ENCODE results near the gene TULP4.

The TULP4 gene

DNA sequence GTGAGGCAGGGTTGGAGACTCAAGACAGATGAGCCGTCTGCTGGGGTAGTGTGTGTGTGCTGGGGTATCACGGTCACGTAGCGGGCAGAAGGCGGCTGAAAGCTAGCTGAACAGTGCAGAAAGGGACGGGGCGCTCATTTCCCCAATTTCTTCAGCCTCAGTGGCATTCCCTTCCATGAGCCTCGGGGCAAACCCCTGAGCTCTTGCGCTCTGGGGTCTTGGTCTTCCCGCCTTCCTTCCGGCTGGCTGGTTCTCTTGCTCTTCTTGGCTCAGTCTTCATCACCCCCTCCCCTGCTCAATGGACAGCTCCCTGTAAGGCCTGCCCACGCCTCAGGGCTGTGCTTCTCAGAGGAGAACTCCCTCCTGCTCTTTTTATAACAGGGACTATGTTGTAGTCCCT lies 232.2 kb downstream of the TULP4 start:
- H4K12ac ChIP-seq (ENCODE audit: low read depth, low read length): no peak overlapping the region
- H2BK12ac ChIP-seq (ENCODE audit: low read length): no peak overlapping the region
- no peak overlapping the region for H2BK5ac ChIP-seq (ENCODE audit: low read depth, low read length, poor library complexity)
- H3K4me2 ChIP-seq (ENCODE audit: low read length): no peak overlapping the region
- no peak overlapping the region for H4K8ac ChIP-seq (ENCODE audit: low read depth, low read length)
- no peak overlapping the region for H3K18ac ChIP-seq (ENCODE audit: low read length)
- H3K79me2 ChIP-seq (ENCODE audit: control insufficient read depth, insufficient read depth, low read length, poor library complexity): no peaks in the 10 kb centered on the region
- H4K91ac ChIP-seq (ENCODE audit: low read depth, low read length): no peak overlapping the region
- H3K23ac ChIP-seq (ENCODE audit: low read length): no peak overlapping the region
- H2BK120ac ChIP-seq (ENCODE audit: insufficient read depth, low read length, poor library complexity): no peak overlapping the region
- no CpG with 5 or more reads among the region's 12 CpGs for WGBS (ENCODE audit: extremely low coverage, insufficient coverage, insufficient read length)
- H3K4me1 ChIP-seq (ENCODE audit: control insufficient read depth in 1 of 2, insufficient read depth in 2 of 2, low read length in 2 of 2): no peaks in the 10 kb centered on the region
- H2AFZ ChIP-seq (ENCODE audit: insufficient read depth, low read length, poor library complexity): no peak overlapping the region
- no peaks in the 10 kb centered on the region for H3K27me3 ChIP-seq (ENCODE audit: insufficient read depth, low read length)
- no peak overlapping the region for H2AK5ac ChIP-seq (ENCODE audit: low read length)
- H3K14ac ChIP-seq (ENCODE audit: low read length): no peak overlapping the region
- H3K36me3 ChIP-seq (ENCODE audit: control insufficient read depth in 1 of 2, insufficient read depth in 2 of 2, low read length in 2 of 2): no peaks in the 10 kb centered on the region
- no peak overlapping the region for H3K9ac ChIP-seq (ENCODE audit: low read length)
- peaks cover 2% of the 10 kb centered on the region for H3K9me3 ChIP-seq (ENCODE audit: insufficient read depth, low read depth, low read length)
- H3K27ac ChIP-seq (ENCODE audit: low read depth, low read length): no peak overlapping the region
- no peak for DNase-seq
- no peaks in the 10 kb centered on the region for H3K79me1 ChIP-seq (ENCODE audit: low read length)
- H3K4ac ChIP-seq (ENCODE audit: low read depth, low read length): no peak overlapping the region
- H3K4me3 ChIP-seq (ENCODE audit: low read depth, low read length): no peak overlapping the region

- Histone ChIP-seq H4K8ac (ENCODE audit: low read depth, low read length) (no peak overlapping the region), H3K27ac (ENCODE audit: low read depth, low read length) (no peak overlapping the region), H3K4me2 (ENCODE audit: low read length) (no peak overlapping the region), H4K12ac (ENCODE audit: low read depth, low read length) (no peak overlapping the region), H2AK5ac (ENCODE audit: low read length) (no peak overlapping the region), H2BK120ac (ENCODE audit: insufficient read depth, low read length, poor library complexity) (no peak overlapping the region), H3K9ac (ENCODE audit: low read length) (no peak overlapping the region), H3K4me3 (ENCODE audit: low read depth, low read length) (no peak overlapping the region), H2BK5ac (ENCODE audit: low read depth, low read length, poor library complexity) (no peak overlapping the region), H3K79me1 (ENCODE audit: low read length) (no peaks in the 10 kb centered on the region), H3K4me1 (ENCODE audit: control insufficient read depth in 1 of 2, insufficient read depth in 2 of 2, low read length in 2 of 2) (no peaks in the 10 kb centered on the region), H3K79me2 (ENCODE audit: control insufficient read depth, insufficient read depth, low read length, poor library complexity) (no peaks in the 10 kb centered on the region), H3K27me3 (ENCODE audit: insufficient read depth, low read length) (no peaks in the 10 kb centered on the region), H4K91ac (ENCODE audit: low read depth, low read length) (no peak overlapping the region), H3K18ac (ENCODE audit: low read length) (no peak overlapping the region), H3K36me3 (ENCODE audit: control insufficient read depth in 1 of 2, insufficient read depth in 2 of 2, low read length in 2 of 2) (no peaks in the 10 kb centered on the region), H2BK12ac (ENCODE audit: low read length) (no peak overlapping the region), H3K4ac (ENCODE audit: low read depth, low read length) (no peak overlapping the region), H2AFZ (ENCODE audit: insufficient read depth, low read length, poor library complexity) (no peak overlapping the region), H3K9me3 (ENCODE audit: insufficient read depth, low read depth, low read length) (peaks cover 2% of the 10 kb centered on the region), H3K23ac (ENCODE audit: low read length) (no peak overlapping the region), H3K14ac (ENCODE audit: low read length) (no peak overlapping the region)
- no peak for DNase-seq
- WGBS (ENCODE audit: extremely low coverage, insufficient coverage, insufficient read length): no CpG with 5 or more reads among the region's 30 CpGs
Measured at GRCh38 chr6:158545043-158545966, 233.0 kb downstream of the TULP4 start.

- no peaks in the 10 kb centered on the region for H3K36me3 ChIP-seq (ENCODE audit: control insufficient read depth in 1 of 2, insufficient read depth in 2 of 2, low read length in 2 of 2)
- no CpG with 5 or more reads among the region's 9 CpGs for WGBS (ENCODE audit: extremely low coverage, insufficient coverage, insufficient read length)
- H3K27ac ChIP-seq (ENCODE audit: low read depth, low read length): no peak overlapping the region
- H3K27me3 ChIP-seq (ENCODE audit: insufficient read depth, low read length): no peaks in the 10 kb centered on the region
- H3K9ac ChIP-seq (ENCODE audit: low read length): peak overlapping the region; percentile 23
- no peaks in the 10 kb centered on the region for H3K79me2 ChIP-seq (ENCODE audit: control insufficient read depth, insufficient read depth, low read length, poor library complexity)
- H2AFZ ChIP-seq (ENCODE audit: insufficient read depth, low read length, poor library complexity): no peak overlapping the region
- H2BK12ac ChIP-seq (ENCODE audit: low read length): no peak overlapping the region
- no peak overlapping the region for H3K4ac ChIP-seq (ENCODE audit: low read depth, low read length)
- DNase-seq: no peak
- H3K14ac ChIP-seq (ENCODE audit: low read length): no peak overlapping the region
- H3K79me1 ChIP-seq (ENCODE audit: low read length): no peaks in the 10 kb centered on the region
- no peak overlapping the region for H2BK120ac ChIP-seq (ENCODE audit: insufficient read depth, low read length, poor library complexity)
- no peak overlapping the region for H4K8ac ChIP-seq (ENCODE audit: low read depth, low read length)
- H3K23ac ChIP-seq (ENCODE audit: low read length): peak overlapping the region; percentile 56
- no peak overlapping the region for H3K4me2 ChIP-seq (ENCODE audit: low read length)
- no peak overlapping the region for H4K91ac ChIP-seq (ENCODE audit: low read depth, low read length)
- no peak overlapping the region for H3K18ac ChIP-seq (ENCODE audit: low read length)
- H3K4me3 ChIP-seq (ENCODE audit: low read depth, low read length): no peak overlapping the region
- no peak overlapping the region for H2AK5ac ChIP-seq (ENCODE audit: low read length)
- H3K9me3 ChIP-seq (ENCODE audit: insufficient read depth, low read depth, low read length): peaks cover 2% of the 10 kb centered on the region
- no peaks in the 10 kb centered on the region for H3K4me1 ChIP-seq (ENCODE audit: control insufficient read depth in 1 of 2, insufficient read depth in 2 of 2, low read length in 2 of 2)
- H2BK5ac ChIP-seq (ENCODE audit: low read depth, low read length, poor library complexity): no peak overlapping the region
- H4K12ac ChIP-seq (ENCODE audit: low read depth, low read length): no peak overlapping the region
Measured at GRCh38 chr6:158548418-158549161, 236.3 kb downstream of the TULP4 start.

DNA sequence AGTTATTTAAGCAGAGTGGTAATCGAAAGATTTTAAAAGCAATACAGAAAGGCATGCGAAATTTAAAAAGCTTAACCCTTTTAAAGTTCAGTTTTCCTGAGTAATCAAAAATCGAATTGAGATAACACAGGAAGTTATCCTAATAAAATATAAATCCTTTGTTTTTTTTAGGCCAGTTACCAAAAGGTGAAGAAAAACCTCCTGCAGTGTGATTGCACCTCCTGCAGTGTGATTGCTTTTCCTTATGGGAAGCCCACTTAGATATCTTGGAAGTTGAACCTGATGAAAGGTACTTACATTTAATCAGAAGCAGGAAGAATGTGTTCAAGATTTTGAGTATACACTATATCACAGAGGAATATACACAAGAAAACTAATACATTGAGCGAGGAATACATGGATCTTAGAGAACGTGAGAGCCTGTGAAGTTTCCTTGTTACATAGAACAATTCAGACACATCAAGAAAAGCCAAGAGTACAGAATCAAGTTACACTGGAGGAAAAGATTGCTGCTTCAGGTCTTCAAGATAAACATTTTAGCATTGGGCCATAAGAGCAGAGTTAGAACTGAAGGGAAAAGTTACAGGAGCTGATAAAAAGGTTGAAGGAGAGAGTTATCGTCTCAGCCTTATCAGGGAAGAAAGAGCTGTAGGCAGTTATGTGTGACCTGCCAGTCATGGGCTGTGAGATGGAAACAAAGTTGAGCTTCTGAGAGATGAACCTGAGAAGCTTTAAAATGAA lies 240.0 kb downstream of the TULP4 start:
- WGBS (ENCODE audit: extremely low coverage, insufficient coverage, insufficient read length): no CpG with 5 or more reads among the region's 6 CpGs
- Histone ChIP-seq H3K14ac (ENCODE audit: low read length) (no peak overlapping the region), H4K12ac (ENCODE audit: low read depth, low read length) (no peak overlapping the region), H3K18ac (ENCODE audit: low read length) (no peak overlapping the region), H3K36me3 (ENCODE audit: control insufficient read depth in 1 of 2, insufficient read depth in 2 of 2, low read length in 2 of 2) (no peaks in the 10 kb centered on the region), H3K4me2 (ENCODE audit: low read length) (no peak overlapping the region), H3K27me3 (ENCODE audit: insufficient read depth, low read length) (no peaks in the 10 kb centered on the region), H3K9me3 (ENCODE audit: insufficient read depth, low read depth, low read length) (peaks cover 2% of the 10 kb centered on the region), H3K4me3 (ENCODE audit: low read depth, low read length) (no peak overlapping the region), H3K9ac (ENCODE audit: low read length) (no peak overlapping the region), H2AK5ac (ENCODE audit: low read length) (no peak overlapping the region), H3K79me1 (ENCODE audit: low read length) (no peaks in the 10 kb centered on the region), H3K27ac (ENCODE audit: low read depth, low read length) (no peak overlapping the region), H2BK5ac (ENCODE audit: low read depth, low read length, poor library complexity) (no peak overlapping the region), H3K4me1 (ENCODE audit: control insufficient read depth in 1 of 2, insufficient read depth in 2 of 2, low read length in 2 of 2) (no peaks in the 10 kb centered on the region), H2BK12ac (ENCODE audit: low read length) (no peak overlapping the region), H2AFZ (ENCODE audit: insufficient read depth, low read length, poor library complexity) (no peak overlapping the region), H2BK120ac (ENCODE audit: insufficient read depth, low read length, poor library complexity) (no peak overlapping the region), H4K8ac (ENCODE audit: low read depth, low read length) (no peak overlapping the region), H3K23ac (ENCODE audit: low read length) (no peak overlapping the region), H3K79me2 (ENCODE audit: control insufficient read depth, insufficient read depth, low read length, poor library complexity) (no peaks in the 10 kb centered on the region), H4K91ac (ENCODE audit: low read depth, low read length) (no peak overlapping the region), H3K4ac (ENCODE audit: low read depth, low read length) (no peak overlapping the region)
- no peak for DNase-seq
